HepG2 (cell line): ENCODE results near the gene WSCD2. TPM values are rescaled to one million over a fixed set of nuclear protein-coding genes. Genes with fewer than 3 reads are reported as not detected.
A peak's percentile ranks its signal among the peaks of the same experiment; 100 is the strongest.

Source experiments
- ATAC-seq: fragments of 200-7000 bp; cut with Tn5 transposase; 3 replicates; pipeline ENCODE4 v1.9.1; 2020; ENCODE audit warnings: mild to moderate bottlenecking, moderate library complexity
- BruUV-seq: library from RNA; stranded (reverse); fragments of 400-500 nt; replicated peaks from 2 replicates; lab custom pipeline; 2021; lab: Mats Ljungman, UMichigan
- CTCF ChIA-PET: fragments of 300-600 bp; formaldehyde crosslinking; extraction: SDS; loops from one replicate; lab custom pipeline; 2021; ENCODE audit warnings: low total read pairs, inconsistent platforms, low intra/inter-chr PET ratio; lab: Yijun Ruan, JAX
- POLR2A ChIA-PET: fragments of 350-600 bp; sonication (Branson Sonifier 250); formaldehyde crosslinking; loops from one replicate; lab custom pipeline; 2020; ENCODE audit warnings: antibody characterized with exemption, inconsistent platforms; lab: Yijun Ruan, JAX
- DNase-seq: peaks from one replicate; pipeline ENCODE4 v3.0.0-alpha.2; 2015; ENCODE audit warnings: low spot score
- FAIRE-seq: peaks from 3 replicates; lab custom pipeline; 2011; peaks lifted over from hg19 to GRCh38; lab: Jason Lieb, UNC
- H2AFZ ChIP-seq: one replicate; pipeline ENCODE4 v1.6.1; 2011; ENCODE audit warnings: low read length, inconsistent platforms
- H3K27ac ChIP-seq: fragments of 300-600 bp; 3 replicates; pipeline ENCODE4 v1.8.0; 2011; ENCODE audit warnings: mixed run types, mild to moderate bottlenecking, mixed read lengths, low read length, inconsistent platforms; ENCODE audit not compliant: insufficient read depth; ENCODE audit errors: extremely low read length
- H3K27me3 ChIP-seq, 2 experiments: fragments of 200-600 bp in 1 of 2; 2 replicates in 1 of 2; 3 replicates in 1 of 2; pipeline versions ENCODE4 v1.6.0 to v1.8.0; 2011; ENCODE audit warnings: low read length in 2 of 2, mild to moderate bottlenecking in 2 of 2, moderate library complexity in 2 of 2, inconsistent platforms in 1 of 2; ENCODE audit not compliant: insufficient read depth in 2 of 2, control insufficient read depth in 1 of 2
- H3K36me3 ChIP-seq, 2 experiments: fragments of 200-600 bp in 1 of 2; replicated peaks in 1 of 2; 2 replicates in 1 of 2; 3 replicates in 1 of 2; pipeline versions ENCODE4 v1.5.1 to v1.8.0; 2011; ENCODE audit warnings: low read length in 2 of 2, inconsistent platforms in 1 of 2; ENCODE audit not compliant: insufficient read depth in 2 of 2, control insufficient read depth in 1 of 2
- H3K4me1 ChIP-seq: 2 replicates; pipeline ENCODE4 v1.5.1; 2012; ENCODE audit warnings: low read length, inconsistent platforms; ENCODE audit not compliant: insufficient read depth
- H3K4me2 ChIP-seq: 2 replicates; pipeline ENCODE4 v1.6.0; 2011; ENCODE audit warnings: low read depth, low read length, inconsistent platforms
- H3K4me3 ChIP-seq, 3 experiments: fragments of 200-600 bp in 1 of 3; sonication (generic), shearing (Covaris generic) in 1 of 3; replicated peaks in 1 of 3; 2 replicates each; pipeline ENCODE4 v1.5.1; 2011 to 2016; ENCODE audit warnings: low read length in 3 of 3, inconsistent platforms in 2 of 3, low read depth in 2 of 3, mild to moderate bottlenecking in 2 of 3, control low read depth in 1 of 3, mixed read lengths in 1 of 3; ENCODE audit not compliant: insufficient read depth in 1 of 3
- H3K79me2 ChIP-seq: one replicate; pipeline ENCODE4 v1.6.1; 2011; ENCODE audit warnings: low read length, inconsistent platforms; ENCODE audit not compliant: insufficient read depth
- H3K9ac ChIP-seq: 2 replicates; pipeline ENCODE4 v1.6.0; 2011; ENCODE audit warnings: mild to moderate bottlenecking, low read depth, low read length, inconsistent platforms; ENCODE audit not compliant: insufficient read depth
- H3K9me3 ChIP-seq: 2 replicates; pipeline ENCODE4 v1.5.1; 2012; ENCODE audit warnings: mild to moderate bottlenecking, low read length
- H4K20me1 ChIP-seq: 2 replicates; pipeline ENCODE4 v1.6.0; 2011; ENCODE audit warnings: inconsistent platforms, mild to moderate bottlenecking, low read length, moderate library complexity; ENCODE audit not compliant: insufficient read depth
- CREB1 ChIP-seq, 2 experiments: fragments of 450-650 bp in 1 of 2; IDR thresholded peaks; 2 replicates each; pipeline ENCODE4 v1.6.1; 2016 to 2017; ENCODE audit warnings: control low read depth in 1 of 2, mild to moderate bottlenecking in 1 of 2, missing compliant biosample characterization in 1 of 2, missing genetic modification characterization in 1 of 2
- RFX3 ChIP-seq: IDR thresholded peaks from 2 replicates; pipeline ENCODE4 v1.6.1; 2016; ENCODE audit warnings: missing biosample characterization, missing genetic modification reagents
- ZNF646 ChIP-seq: sonication (generic); formaldehyde crosslinking; IDR thresholded peaks from 2 replicates; pipeline ENCODE4 v1.9.0; 2021; ENCODE audit warnings: mild to moderate bottlenecking, missing genetic modification reagents
- WGBS: methylation state at CpG from one replicate; pipeline ENCODE4 v1.1.6; 2017; ENCODE audit warnings: low lambda C conversion rate; 5-methylcytosine and 5-hydroxymethylcytosine counted together
- in situ Hi-C: cut with HindIII; loops from 2 replicates; pipeline ENCODE4 v1.10.0; 2017; ENCODE audit warnings: low pct_unique_long_range_greater_than_20kb; ENCODE audit not compliant: extremely low pct_ligation_motif_present
- intact Hi-C: fragments of 100-400 bp; cut with micrococcal nuclease; formaldehyde crosslinking; loops from one replicate; pipeline ENCODE4 v1.10.0; 2022; ENCODE audit not compliant: unreplicated experiment
- polyA plus RNA-seq, 8 experiments: library from polyadenylated mRNA; depleted of rRNA in 3 of 8; stranded (reverse) in 7 of 8; unstranded in 1 of 8; fragments of >200 nt; fragmentation: Illumina TruSeq in 4 of 8; extraction: Trizol in 4 of 8; gene quantifications; 2 replicates each; pipeline versions ENCODE4 v1.2.1 to v1.2.3, GENCODE V29; 2011 to 2016; ENCODE audit warnings: low read depth in 4 of 8, missing spikeins in 1 of 8, mixed read lengths in 1 of 8; ENCODE audit not compliant: insufficient read depth in 1 of 8
- total RNA-seq, 5 experiments: library from RNA; depleted of rRNA; stranded (reverse); fragments of >200 nt; fragmentation: Illumina TruSeq; extraction: Trizol; gene quantifications; 2 replicates each; pipeline ENCODE4 v1.2.3, GENCODE V29; 2016; ENCODE audit warnings: low read depth in 1 of 5

The WSCD2 gene
- total and polyA plus RNA-seq, 2 of the 13 experiments (the other 11 are each of a cell fraction or from before 2014, with no cell fraction given), result not detected

DNA sequence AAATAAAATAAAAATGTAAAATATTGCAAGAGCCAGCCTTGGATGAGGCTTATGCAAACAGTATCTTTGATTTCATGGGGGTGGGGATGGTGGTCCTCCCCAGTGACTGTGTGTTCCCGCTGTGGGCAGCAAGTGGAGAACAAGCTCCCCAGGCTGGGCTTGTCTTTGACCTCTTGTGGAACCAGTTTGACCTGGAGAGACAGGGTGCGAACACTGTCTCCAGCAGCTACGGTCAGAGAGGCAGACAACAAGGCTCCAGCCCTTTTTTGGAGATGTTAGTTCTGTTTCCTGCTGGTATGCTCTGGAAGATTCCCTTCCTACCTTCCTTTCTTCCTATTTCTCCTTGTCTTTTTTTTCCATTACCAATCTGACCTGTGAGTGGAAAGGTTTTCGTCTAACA lies 21.8 kb upstream of the WSCD2 start (continued):
- TF ChIP-seq ZNF646, result no peak

DNA sequence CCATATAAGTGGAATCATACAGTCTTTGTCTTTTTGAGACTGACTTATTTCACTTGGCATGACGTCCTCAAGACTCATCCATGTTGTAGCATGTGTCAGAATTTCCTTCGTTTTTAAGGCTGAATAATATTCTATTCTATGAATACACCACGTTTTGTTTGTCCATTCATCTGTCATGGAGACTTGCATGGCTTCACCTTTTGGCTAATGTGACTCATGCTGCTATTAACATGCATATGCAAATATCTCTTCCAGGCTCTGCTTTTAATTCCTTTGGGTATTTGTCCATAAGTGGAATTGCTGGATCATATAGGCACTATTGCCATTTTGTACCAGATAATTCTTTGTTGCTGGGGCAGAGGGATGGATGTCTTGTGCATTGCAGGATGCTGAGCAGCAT lies 19.6 kb upstream of the WSCD2 start:
- CTCF ChIA-PET, result no interaction called here
- H3K4me2 ChIP-seq, result no peak overlapping the region
- no TSS peak for BruUV-seq
- no peak for TF ChIP-seq RFX3 (CRISPR knock-in tag)
- TF ChIP-seq CREB1 (IDR thresholded peaks at IDR 0.05), result peak; percentile 12; the same call in 1 of the 2 replicates
- no peak for TF ChIP-seq CREB1 (CRISPR knock-in tag; IDR thresholded peaks at IDR 0.05)
- FAIRE-seq (no peak), DNase-seq (no peak), ATAC-seq (no peak)
- H3K4me3 ChIP-seq, result no peak overlapping the region
- no peaks in the 10 kb centered on the region for H3K9me3 ChIP-seq
- POLR2A ChIA-PET, result no interaction called here
- no peaks in the 10 kb centered on the region for H3K36me3 ChIP-seq
- no peak overlapping the region for H2AFZ ChIP-seq
- H3K9ac ChIP-seq, result no peak overlapping the region
- H3K4me1 ChIP-seq, result no peaks in the 10 kb centered on the region
- H3K27me3 ChIP-seq, result peaks cover 2 to 3% of the 10 kb centered on the region in 2 experiments; a peak in 2 of 5 replicates
- 0% methylated on average over 3 of the region's 3 CpGs for WGBS
- in situ Hi-C loops, result no loop called here
- H3K79me2 ChIP-seq, result no peaks in the 10 kb centered on the region
- intact Hi-C loops, result no loop called here
- H3K27ac ChIP-seq, result no peak overlapping the region
- no peaks in the 10 kb centered on the region for H4K20me1 ChIP-seq
